Measurements from ENCODE around the gene ATE1. TPM values are rescaled to one million over a fixed set of nuclear protein-coding genes. Genes with fewer than 3 reads are reported as not detected.

ATE1 gene
- total RNA-seq, 1 experiment from 2014 or later: 39.2 TPM

DNA sequence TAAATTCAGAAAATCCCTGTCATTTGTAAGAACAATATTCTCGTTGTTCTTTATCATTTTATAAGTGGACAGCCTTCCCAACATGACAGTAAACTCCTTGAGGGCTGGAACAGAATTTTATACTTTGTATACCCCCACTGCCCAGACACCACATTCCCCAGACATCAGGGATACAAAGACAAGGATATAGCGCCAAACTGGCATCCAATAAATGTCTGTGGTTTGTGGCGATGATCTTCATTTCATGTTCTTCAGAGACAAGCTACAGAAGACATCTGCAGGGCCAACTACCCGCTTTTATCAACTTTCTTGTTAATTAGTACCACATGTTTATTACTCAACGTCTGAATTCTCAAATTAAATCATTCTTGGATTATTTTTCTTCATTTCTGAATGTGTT, 155.9 kb downstream of the ATE1 start:
- H2AFZ ChIP-seq (ENCODE audit: low read depth, low read length, poor library complexity, severe bottlenecking): no peak overlapping the region
- no peaks in the 10 kb centered on the region; a peak in 1 of 4 replicates for H3K4me1 ChIP-seq (ENCODE audit: control insufficient read depth in 1 of 2, insufficient read depth in 2 of 2, low read length in 2 of 2)
- no TSS peak for BruUV-seq (replicated peaks)
- RAD21 ChIA-PET (ENCODE audit: low non-redundant PET in 1 of 2, low total read pairs in 2 of 2, uncharacterized antibody in 2 of 2, unreplicated experiment in 2 of 2): no interaction called here
- no peak overlapping the region for H3K4me2 ChIP-seq (ENCODE audit: low read length)
- H3K36me3 ChIP-seq (ENCODE audit: control insufficient read depth in 1 of 2, insufficient read depth in 2 of 2, low read length in 2 of 2): no peaks in the 10 kb centered on the region
- intact Hi-C loops (cut with micrococcal nuclease): no loop called here
- TF ChIP-seq ZNF274 (IDR thresholded peaks at IDR 0.05; ENCODE audit: low read depth, low read length) (no peak), EZH2phosphoT487 (IDR thresholded peaks at IDR 0.05; ENCODE audit: borderline replicate concordance) (no peak), YY1 (IDR thresholded peaks at IDR 0.05; ENCODE audit: extremely low read depth, insufficient replicate concordance, low read depth, low read length) (no peak), POLR2A (IDR thresholded peaks at IDR 0.05; ENCODE audit: borderline replicate concordance, extremely low read depth, insufficient read depth, insufficient read length) (no peak), CBX3 (IDR thresholded peaks at IDR 0.05; ENCODE audit: low read depth) (no peak), FOSL1 (IDR thresholded peaks at IDR 0.05; ENCODE audit: low read depth) (no peak), SRF (IDR thresholded peaks at IDR 0.05; ENCODE audit: low read depth) (no peak), TCF7L2 (IDR thresholded peaks at IDR 0.05; ENCODE audit: borderline replicate concordance, extremely low read depth, insufficient read depth, insufficient read length) (no peak), EZH2 (IDR thresholded peaks at IDR 0.05) (no peak)
- TF ChIP-seq, protein P1, sequence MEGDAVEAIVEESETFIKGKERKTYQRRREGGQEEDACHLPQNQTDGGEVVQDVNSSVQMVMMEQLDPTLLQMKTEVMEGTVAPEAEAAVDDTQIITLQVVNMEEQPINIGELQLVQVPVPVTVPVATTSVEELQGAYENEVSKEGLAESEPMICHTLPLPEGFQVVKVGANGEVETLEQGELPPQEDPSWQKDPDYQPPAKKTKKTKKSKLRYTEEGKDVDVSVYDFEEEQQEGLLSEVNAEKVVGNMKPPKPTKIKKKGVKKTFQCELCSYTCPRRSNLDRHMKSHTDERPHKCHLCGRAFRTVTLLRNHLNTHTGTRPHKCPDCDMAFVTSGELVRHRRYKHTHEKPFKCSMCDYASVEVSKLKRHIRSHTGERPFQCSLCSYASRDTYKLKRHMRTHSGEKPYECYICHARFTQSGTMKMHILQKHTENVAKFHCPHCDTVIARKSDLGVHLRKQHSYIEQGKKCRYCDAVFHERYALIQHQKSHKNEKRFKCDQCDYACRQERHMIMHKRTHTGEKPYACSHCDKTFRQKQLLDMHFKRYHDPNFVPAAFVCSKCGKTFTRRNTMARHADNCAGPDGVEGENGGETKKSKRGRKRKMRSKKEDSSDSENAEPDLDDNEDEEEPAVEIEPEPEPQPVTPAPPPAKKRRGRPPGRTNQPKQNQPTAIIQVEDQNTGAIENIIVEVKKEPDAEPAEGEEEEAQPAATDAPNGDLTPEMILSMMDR (IDR thresholded peaks at IDR 0.05 in 2 of 3, conservative IDR thresholded peaks at IDR 0.05 in 1 of 3; ENCODE audit: borderline replicate concordance in 1 of 3, insufficient read depth in 1 of 3, low read depth in 2 of 3, low read length in 2 of 3): no peak
- H3K79me2 ChIP-seq (ENCODE audit: insufficient read depth, low read length): no peaks in the 10 kb centered on the region
- POLR2A ChIA-PET: no interaction called here
- no peak overlapping the region for H3K9ac ChIP-seq (ENCODE audit: low read length)
- CTCF ChIA-PET: interaction anchor here (0.8 kb wide), 1 partner anchor 9 kb away, joined by 3 read pairs; no protein-coding TSS in a partner anchor
- H3K27ac ChIP-seq (ENCODE audit: low read depth, low read length): no peak overlapping the region
- DNase-seq (ENCODE audit: low read depth, low spot score): no peak
- no peaks in the 10 kb centered on the region for H4K20me1 ChIP-seq (ENCODE audit: insufficient read depth)
- H3K9me2 ChIP-seq (ENCODE audit: insufficient read depth): no peaks in the 10 kb centered on the region
- ATAC-seq: no peak
- no peak overlapping the region for H3K4me3 ChIP-seq (replicated peaks in 1 of 2; ENCODE audit: low read depth in 1 of 2, low read length in 2 of 2)
- no peaks in the 10 kb centered on the region for H3K27me3 ChIP-seq (ENCODE audit: insufficient read depth, low read length)
- H3K9me3 ChIP-seq (ENCODE audit: control insufficient read depth in 1 of 2, insufficient read depth in 1 of 2, low read depth in 1 of 2, low read length in 2 of 2): no peaks in the 10 kb centered on the region

Measured in HCT116 (cell line).